ENCODE data around the gene NEK10.

DNA sequence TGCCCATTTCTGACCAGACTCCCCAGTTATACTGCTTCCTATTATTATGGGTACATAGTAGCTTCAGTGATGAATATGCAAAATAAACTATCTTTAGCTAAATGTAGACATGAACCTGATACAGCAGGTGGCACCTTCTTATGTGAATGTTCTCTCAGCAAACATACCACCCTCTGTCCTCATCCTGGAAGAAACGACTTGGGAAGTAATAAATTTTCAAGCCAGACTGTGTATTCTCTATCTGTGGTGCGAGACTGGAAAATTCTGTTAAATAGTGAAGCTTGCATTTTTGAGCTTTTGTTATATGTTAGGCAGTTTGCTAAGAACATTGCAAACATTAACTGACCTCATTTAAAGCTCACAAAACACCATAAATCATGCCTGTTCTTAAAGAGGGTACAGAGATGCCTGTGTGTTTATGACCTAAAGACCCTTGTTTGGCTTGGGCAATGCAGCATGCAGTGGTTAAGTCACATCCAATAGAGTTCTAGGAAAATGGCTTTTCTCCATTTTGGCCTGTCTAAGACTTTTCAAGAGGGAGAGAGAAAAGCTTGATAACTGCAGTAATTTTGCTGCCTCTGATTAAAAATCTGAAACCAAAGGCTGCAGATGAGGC lies 287.1 kb downstream of the NEK10 start:
- TF ChIP-seq, protein P1, sequence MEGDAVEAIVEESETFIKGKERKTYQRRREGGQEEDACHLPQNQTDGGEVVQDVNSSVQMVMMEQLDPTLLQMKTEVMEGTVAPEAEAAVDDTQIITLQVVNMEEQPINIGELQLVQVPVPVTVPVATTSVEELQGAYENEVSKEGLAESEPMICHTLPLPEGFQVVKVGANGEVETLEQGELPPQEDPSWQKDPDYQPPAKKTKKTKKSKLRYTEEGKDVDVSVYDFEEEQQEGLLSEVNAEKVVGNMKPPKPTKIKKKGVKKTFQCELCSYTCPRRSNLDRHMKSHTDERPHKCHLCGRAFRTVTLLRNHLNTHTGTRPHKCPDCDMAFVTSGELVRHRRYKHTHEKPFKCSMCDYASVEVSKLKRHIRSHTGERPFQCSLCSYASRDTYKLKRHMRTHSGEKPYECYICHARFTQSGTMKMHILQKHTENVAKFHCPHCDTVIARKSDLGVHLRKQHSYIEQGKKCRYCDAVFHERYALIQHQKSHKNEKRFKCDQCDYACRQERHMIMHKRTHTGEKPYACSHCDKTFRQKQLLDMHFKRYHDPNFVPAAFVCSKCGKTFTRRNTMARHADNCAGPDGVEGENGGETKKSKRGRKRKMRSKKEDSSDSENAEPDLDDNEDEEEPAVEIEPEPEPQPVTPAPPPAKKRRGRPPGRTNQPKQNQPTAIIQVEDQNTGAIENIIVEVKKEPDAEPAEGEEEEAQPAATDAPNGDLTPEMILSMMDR (IDR thresholded peaks at IDR 0.05), result no peak
- TF ChIP-seq POLR2AphosphoS5 (IDR thresholded peaks at IDR 0.05; ENCODE audit: insufficient read depth in 1 of 2, low read depth in 1 of 2), result no peak
